Measurements from ENCODE around the gene RSPRY1.

The RSPRY1 gene

GRCh38 chr16:57273826-57274225 is 87.7 kb downstream of the RSPRY1 start:
- no peak for TF ChIP-seq GATA3 (IDR thresholded peaks at IDR 0.05; ENCODE audit: low read depth, low read length)
- TF ChIP-seq GATA2 (IDR thresholded peaks at IDR 0.05; ENCODE audit: low read depth, low read length) = no peak

DNA sequence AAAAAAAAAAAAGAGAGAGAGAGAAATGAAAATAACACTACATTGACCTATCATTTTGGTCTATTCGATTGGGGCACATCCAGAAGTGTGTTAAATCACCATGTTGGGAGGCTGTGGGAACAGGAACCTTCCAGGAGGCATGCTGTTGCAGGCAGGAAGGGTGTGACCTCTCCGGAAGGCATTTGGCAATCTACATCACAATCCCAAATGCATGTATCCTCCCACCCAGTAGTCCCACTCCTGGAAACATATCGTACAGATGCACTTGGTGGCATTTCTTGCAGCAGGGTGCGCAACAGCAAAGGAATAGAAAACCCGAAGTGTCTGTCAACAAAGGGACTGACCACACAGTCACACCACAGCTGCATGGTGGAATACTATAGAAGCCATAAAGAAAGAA is 90.5 kb downstream of the RSPRY1 start:
- TF ChIP-seq GATA2 (IDR thresholded peaks at IDR 0.05; ENCODE audit: low read depth, low read length) = no peak
- no peak for TF ChIP-seq GATA3 (IDR thresholded peaks at IDR 0.05; ENCODE audit: low read depth, low read length)

DNA sequence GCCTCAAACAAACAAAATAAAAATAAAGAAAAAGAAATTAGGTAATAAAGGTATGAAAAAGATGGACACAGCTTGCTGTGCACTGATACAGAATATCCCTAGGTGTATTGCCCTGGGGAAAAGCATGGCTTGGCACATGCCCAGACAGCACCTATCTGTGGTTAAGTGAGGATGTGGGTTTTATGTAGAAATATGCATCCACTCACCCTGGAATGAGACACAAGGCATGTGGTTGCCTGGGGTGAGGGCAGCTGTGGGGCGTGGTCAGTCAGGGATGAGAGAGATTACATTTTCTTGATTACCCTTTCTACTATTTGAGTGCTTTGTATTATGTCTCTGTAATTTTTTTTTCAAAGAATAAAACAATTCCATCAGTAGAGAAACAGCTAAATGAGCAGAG is 91.5 kb downstream of the RSPRY1 start:
- TF ChIP-seq GATA2 (IDR thresholded peaks at IDR 0.05; ENCODE audit: low read depth, low read length) (no peak), GATA3 (IDR thresholded peaks at IDR 0.05; ENCODE audit: low read depth, low read length) (no peak)

- no peak for TF ChIP-seq GATA2 (IDR thresholded peaks at IDR 0.05; ENCODE audit: low read depth, low read length)
- TF ChIP-seq GATA3 (IDR thresholded peaks at IDR 0.05; ENCODE audit: low read depth, low read length) = no peak
Observed at GRCh38 chr16:57278494-57278893, 92.4 kb downstream of the RSPRY1 start.

DNA sequence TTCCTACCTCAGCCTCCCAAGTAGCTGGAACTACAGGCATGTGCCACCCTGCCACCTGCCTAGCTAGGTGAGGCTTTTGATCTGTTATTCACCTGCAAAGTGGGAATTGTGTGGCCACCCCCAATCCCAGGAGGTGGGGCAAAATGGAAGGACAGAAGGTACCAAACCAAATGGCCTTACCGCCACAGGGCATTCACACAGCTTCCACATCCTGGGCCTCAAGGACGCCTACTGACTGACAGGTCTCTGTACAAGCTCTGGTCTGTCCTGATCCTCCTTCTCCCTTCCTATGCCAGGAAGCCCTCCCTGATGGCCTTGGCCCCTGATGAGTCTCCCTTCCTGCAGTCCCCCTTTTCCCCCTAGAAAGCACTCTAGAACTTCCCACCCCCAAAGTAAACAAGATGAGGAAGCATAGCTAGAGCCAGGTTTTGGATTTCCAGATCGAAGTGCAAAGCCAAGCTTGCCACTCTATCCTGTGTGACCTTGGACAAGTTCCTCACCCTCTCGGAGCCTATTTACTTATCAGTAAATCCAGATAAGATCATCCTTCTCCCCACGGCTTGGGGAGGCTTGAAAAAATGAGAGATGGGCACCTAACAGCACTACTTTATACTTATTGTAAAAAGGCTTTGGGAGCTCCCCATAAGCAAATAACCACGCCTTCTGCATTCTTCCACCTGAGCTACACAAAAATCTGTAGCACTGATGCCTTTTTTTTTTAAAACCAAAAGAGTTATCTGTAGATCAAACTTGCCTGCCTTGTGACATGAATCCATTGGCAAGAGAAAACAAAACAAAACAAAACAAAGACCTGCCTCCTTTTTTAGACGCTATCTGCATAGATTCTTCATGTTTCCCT is 93.9 kb downstream of the RSPRY1 start:
- TF ChIP-seq GATA3 (IDR thresholded peaks at IDR 0.05; ENCODE audit: low read depth, low read length) (no peak), GATA2 (IDR thresholded peaks at IDR 0.05; ENCODE audit: low read depth, low read length) (no peak)

- no peak for TF ChIP-seq GATA3 (IDR thresholded peaks at IDR 0.05; ENCODE audit: low read depth, low read length)
- no peak for TF ChIP-seq GATA2 (IDR thresholded peaks at IDR 0.05; ENCODE audit: low read depth, low read length)
Observed at GRCh38 chr16:57281791-57282190, 95.7 kb downstream of the RSPRY1 start.

DNA sequence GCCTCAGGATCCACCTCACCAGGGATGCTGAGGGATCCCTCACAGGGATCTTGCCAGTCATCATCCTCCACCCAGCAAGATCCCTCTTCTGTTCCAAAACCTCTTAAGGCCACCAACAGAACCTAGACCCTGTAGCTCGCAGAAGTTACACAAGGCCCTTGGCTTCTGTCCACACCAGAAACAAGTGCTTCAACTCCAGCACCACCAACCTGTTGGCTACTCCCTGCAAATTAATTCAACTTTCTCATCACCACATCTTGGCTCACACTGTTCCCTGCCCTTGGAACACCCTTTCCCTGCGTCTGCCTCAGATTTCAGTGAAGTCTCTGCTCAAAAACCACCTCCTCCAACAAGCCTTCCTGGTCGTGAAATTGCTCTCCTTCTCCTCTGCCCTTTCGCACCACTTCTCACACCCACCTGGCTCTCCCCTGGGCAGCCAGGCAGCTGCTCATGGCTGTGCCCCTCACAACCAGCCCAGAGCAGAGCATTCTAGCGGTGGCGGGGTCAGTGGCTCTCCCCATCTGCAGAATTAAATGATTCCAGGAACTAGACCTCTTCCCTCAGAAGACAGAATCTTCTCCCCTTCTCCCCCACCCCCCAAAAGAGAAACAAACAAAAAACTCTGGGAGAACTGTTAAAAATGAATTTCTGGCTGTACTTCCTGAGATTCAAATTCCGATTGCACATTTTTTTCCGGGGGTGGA is 96.5 kb downstream of the RSPRY1 start:
- TF ChIP-seq GATA3 (IDR thresholded peaks at IDR 0.05; ENCODE audit: low read depth, low read length) = no peak
- no peak for TF ChIP-seq GATA2 (IDR thresholded peaks at IDR 0.05; ENCODE audit: low read depth, low read length)

DNA sequence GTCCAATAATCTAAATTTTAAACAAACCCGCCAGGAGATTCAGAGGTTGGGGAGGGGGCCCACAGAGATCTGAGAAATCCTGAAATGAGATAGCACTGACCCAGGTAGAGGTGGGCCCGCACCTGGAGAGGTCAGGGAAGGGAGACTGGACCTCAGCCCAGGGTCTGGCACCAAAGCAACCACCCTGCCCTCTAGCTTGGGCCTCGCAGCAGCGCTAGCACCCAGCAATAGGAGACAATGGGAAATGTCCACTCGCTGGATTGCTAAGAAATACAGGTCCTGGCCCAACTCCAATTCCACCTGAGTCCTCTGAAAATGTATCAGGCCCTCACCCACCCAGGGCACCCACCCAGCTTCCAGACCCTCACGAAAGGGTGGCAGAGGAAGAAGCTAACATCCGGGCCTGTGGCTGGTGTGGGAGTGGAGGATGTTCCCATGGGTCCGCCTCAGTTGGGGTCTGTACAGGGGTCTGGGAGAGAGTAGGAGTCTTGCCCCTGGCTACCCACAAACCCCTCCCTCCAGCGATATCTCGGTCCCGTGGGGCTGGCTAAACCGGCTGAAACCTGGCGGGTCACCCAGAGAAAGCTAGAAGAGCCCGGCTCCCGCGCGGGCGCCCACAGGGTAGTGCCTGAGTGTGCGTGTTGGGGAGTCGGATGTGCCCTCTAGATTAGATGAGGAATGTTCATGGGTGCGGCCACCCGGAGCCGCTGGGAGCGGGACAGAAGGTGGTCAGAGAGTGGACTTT is 97.3 kb downstream of the RSPRY1 start:
- TF ChIP-seq GATA2 (IDR thresholded peaks at IDR 0.05; ENCODE audit: low read depth, low read length) (no peak), GATA3 (IDR thresholded peaks at IDR 0.05; ENCODE audit: low read depth, low read length) (no peak)

DNA sequence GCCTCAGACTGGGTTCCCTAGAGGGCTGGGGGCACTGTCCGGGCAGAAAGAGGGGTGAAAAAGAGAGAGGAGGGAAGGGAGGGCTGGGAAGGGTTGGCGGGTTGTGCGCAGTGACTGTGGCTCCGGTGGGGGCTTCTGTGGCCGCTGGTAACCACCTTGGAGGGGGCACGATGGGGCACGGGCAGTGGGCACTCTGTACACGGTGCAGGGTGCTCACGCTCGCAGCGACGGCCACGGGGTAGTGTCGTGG is 97.8 kb downstream of the RSPRY1 start:
- TF ChIP-seq GATA3 (IDR thresholded peaks at IDR 0.05; ENCODE audit: low read depth, low read length) (no peak), GATA2 (IDR thresholded peaks at IDR 0.05; ENCODE audit: low read depth, low read length) (no peak)

DNA sequence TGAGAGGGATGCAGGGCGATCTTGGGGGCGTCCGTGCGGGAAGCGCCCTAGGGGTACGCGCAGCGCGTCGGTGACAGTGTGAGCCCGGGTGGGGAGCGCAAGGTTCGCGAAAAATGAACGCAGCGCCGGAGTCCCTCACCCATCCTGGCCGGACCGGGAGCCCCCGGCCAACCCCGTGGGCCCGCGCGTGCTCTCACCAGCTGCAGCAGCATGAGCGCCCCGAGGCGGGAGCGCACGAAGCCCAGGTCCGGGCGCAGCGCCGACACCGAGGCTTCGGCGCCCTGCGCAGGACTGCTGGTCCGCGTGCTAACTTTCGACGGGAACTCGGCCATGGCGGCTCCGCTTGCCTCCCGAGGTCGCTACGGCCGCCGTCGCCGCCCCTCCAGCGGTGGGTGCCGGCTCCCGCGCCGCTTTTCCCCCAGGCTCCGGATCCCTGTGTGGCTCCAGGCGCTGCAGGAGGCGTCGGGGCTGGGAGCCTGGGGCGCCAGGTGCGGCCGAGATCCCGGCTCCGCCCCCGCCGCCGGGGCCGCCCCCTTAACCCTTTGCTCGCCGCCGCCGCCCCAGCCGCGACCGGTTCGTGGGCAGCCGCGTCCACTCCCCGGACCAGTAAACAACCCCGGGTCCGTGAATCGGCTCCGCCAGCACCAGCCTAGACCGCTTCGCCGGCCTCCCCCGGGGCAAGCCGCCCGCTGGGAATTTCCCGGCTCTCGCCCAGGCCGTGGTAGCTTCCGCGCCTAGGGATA is 98.3 kb downstream of the RSPRY1 start, which contains the start of gene PLLP:
Gene PLLP, minus strand, starts transcription at position 464 of the 743 bp plus-strand sequence. Its CDS starts 132 bp downstream, at position 332.
- TF ChIP-seq GATA3 (IDR thresholded peaks at IDR 0.05; ENCODE audit: low read depth, low read length) (no peak), GATA2 (IDR thresholded peaks at IDR 0.05; ENCODE audit: low read depth, low read length) (no peak)

DNA sequence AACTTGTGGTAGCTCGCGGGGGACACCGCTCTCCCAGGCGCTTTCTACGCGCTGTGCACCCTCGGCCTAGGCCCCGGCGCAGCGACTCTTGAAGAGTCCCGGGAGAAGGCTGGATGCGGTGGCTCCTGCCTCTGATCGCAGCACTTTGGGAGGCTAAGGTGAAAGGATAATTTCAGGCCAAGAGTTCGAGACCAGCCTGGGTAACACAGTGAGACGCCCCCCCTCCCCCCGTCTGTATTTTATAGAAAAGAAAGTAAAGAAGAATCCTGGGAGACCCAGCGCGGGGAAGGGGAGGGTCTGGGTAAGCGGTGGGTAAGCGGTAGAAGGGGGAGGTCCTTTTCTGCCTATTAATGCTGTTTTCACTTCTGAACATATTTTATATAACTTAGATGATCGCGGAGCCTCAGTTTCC is 98.8 kb downstream of the RSPRY1 start:
- TF ChIP-seq GATA3 (IDR thresholded peaks at IDR 0.05; ENCODE audit: low read depth, low read length) (no peak), GATA2 (IDR thresholded peaks at IDR 0.05; ENCODE audit: low read depth, low read length) (no peak)

GRCh38 chr16:57285379-57285778 is 99.2 kb downstream of the RSPRY1 start:
- TF ChIP-seq GATA3 (IDR thresholded peaks at IDR 0.05; ENCODE audit: low read depth, low read length) (no peak), GATA2 (IDR thresholded peaks at IDR 0.05; ENCODE audit: low read depth, low read length) (no peak)

GRCh38 chr16:57289391-57290257 is 103.5 kb downstream of the RSPRY1 start:
- no peak for TF ChIP-seq GATA2 (IDR thresholded peaks at IDR 0.05; ENCODE audit: low read depth, low read length)
- TF ChIP-seq GATA3 (IDR thresholded peaks at IDR 0.05; ENCODE audit: low read depth, low read length) = no peak
